SK-N-SH (cell line): Measurements from ENCODE around the gene CHPF2.

Experiments
- JUND ChIP-seq: IDR thresholded peaks from 2 replicates; pipeline ENCODE4 v1.4.0; 2012
- POLR2AphosphoS5 ChIP-seq: IDR thresholded peaks from 2 replicates; pipeline ENCODE4 v1.6.1; 2012; ENCODE audit warnings: low read depth, low read length
- RAD21 ChIP-seq: IDR thresholded peaks from 2 replicates; pipeline ENCODE4 v1.6.1; 2012; ENCODE audit warnings: mild to moderate bottlenecking, low read length
- RCOR1 ChIP-seq: fragments of 150-350 bp; IDR thresholded peaks from 2 replicates; pipeline ENCODE4 v1.6.1; 2017; ENCODE audit warnings: antibody characterized with exemption, low read length
- TF ChIP-seq, protein P1 (sequence below): IDR thresholded peaks from 2 replicates; pipeline ENCODE4 v1.6.1; 2012; ENCODE audit warnings: mild to moderate bottlenecking, low read depth, low read length, moderate library complexity
- TF ChIP-seq, protein P2 (sequence below): fragments of 200-600 bp; sonication (generic); IDR thresholded peaks from 2 replicates; pipeline ENCODE4 v1.6.1; 2017; ENCODE audit warnings: antibody characterized with exemption, mild to moderate bottlenecking, moderate library complexity

DNA sequence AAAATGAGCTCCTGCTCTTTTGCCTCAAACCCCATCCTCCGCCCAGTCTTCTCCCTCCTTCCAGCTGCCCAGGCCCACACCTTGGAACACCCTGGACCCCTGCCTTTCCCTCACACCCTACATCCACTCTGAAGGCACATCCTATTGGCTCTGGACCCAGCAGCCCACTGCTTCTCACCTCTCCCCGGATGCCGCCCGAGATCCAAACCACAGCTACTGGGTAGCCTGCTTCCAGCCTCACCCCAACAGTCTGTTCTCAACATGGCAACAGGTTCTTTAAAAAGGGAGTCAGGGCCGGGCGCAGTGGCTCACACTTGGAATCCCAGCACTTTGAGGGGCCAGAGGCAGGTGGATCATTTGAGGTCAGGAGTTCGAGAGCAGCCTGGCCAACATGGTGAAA is 25.7 kb downstream of the CHPF2 start:
- TF ChIP-seq JUND (no peak), RAD21 (no peak), RCOR1 (no peak), POLR2AphosphoS5 (no peak)
- TF ChIP-seq, protein P1, sequence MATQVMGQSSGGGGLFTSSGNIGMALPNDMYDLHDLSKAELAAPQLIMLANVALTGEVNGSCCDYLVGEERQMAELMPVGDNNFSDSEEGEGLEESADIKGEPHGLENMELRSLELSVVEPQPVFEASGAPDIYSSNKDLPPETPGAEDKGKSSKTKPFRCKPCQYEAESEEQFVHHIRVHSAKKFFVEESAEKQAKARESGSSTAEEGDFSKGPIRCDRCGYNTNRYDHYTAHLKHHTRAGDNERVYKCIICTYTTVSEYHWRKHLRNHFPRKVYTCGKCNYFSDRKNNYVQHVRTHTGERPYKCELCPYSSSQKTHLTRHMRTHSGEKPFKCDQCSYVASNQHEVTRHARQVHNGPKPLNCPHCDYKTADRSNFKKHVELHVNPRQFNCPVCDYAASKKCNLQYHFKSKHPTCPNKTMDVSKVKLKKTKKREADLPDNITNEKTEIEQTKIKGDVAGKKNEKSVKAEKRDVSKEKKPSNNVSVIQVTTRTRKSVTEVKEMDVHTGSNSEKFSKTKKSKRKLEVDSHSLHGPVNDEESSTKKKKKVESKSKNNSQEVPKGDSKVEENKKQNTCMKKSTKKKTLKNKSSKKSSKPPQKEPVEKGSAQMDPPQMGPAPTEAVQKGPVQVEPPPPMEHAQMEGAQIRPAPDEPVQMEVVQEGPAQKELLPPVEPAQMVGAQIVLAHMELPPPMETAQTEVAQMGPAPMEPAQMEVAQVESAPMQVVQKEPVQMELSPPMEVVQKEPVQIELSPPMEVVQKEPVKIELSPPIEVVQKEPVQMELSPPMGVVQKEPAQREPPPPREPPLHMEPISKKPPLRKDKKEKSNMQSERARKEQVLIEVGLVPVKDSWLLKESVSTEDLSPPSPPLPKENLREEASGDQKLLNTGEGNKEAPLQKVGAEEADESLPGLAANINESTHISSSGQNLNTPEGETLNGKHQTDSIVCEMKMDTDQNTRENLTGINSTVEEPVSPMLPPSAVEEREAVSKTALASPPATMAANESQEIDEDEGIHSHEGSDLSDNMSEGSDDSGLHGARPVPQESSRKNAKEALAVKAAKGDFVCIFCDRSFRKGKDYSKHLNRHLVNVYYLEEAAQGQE = no peak
- TF ChIP-seq, protein P2, sequence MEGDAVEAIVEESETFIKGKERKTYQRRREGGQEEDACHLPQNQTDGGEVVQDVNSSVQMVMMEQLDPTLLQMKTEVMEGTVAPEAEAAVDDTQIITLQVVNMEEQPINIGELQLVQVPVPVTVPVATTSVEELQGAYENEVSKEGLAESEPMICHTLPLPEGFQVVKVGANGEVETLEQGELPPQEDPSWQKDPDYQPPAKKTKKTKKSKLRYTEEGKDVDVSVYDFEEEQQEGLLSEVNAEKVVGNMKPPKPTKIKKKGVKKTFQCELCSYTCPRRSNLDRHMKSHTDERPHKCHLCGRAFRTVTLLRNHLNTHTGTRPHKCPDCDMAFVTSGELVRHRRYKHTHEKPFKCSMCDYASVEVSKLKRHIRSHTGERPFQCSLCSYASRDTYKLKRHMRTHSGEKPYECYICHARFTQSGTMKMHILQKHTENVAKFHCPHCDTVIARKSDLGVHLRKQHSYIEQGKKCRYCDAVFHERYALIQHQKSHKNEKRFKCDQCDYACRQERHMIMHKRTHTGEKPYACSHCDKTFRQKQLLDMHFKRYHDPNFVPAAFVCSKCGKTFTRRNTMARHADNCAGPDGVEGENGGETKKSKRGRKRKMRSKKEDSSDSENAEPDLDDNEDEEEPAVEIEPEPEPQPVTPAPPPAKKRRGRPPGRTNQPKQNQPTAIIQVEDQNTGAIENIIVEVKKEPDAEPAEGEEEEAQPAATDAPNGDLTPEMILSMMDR = no peak
